ENCODE measurements around the gene POTEF. TPM values are rescaled to one million over a fixed set of nuclear protein-coding genes. Genes with fewer than 3 reads are reported as not detected.

The POTEF gene
- total RNA-seq (2022; extraction: Qiagen RNA extraction) = not detected in 5 replicates

GRCh38 chr2:130129120-130129829 lies at the start of gene POTEF:
Gene POTEF (minus strand): TSS chr2:130129222. CDS start chr2:130120515, 8,707 bp downstream.

GRCh38 chr2:130145006-130145414 lies 16.0 kb upstream of the POTEF start, which contains the start of gene CCDC74B:
Gene CCDC74B (minus strand): TSS chr2:130145112. CDS start chr2:130144996, 116 bp downstream.

Other genes with a start within 250 kb of the POTEF start
- not detected in 5 replicates for gene RAB6C, start 149.6 kb downstream of the POTEF start, total RNA-seq (2022; extraction: Qiagen RNA extraction)
- gene CCDC74B, start 15.9 kb upstream of the POTEF start, total RNA-seq (2022; extraction: Qiagen RNA extraction) = 4.6 to 6.0 TPM (median 5.1 TPM) in 5 replicates
- gene SMPD4, start 52.4 kb upstream of the POTEF start, total RNA-seq (2022; extraction: Qiagen RNA extraction) = 61.8 to 83.6 TPM (median 81.2 TPM) in 5 replicates
- 283 to 351 TPM (median 338 TPM) in 5 replicates for gene MZT2B, start 53.0 kb upstream of the POTEF start, total RNA-seq (2022; extraction: Qiagen RNA extraction)
- 4.4 to 6.3 TPM (median 5.5 TPM) in 5 replicates for gene TUBA3E, start 69.2 kb upstream of the POTEF start, total RNA-seq (2022; extraction: Qiagen RNA extraction)
- gene IMP4, start 213.7 kb upstream of the POTEF start, total RNA-seq (2022; extraction: Qiagen RNA extraction) = 147 to 166 TPM (median 152 TPM) in 5 replicates
- 25.2 to 33.6 TPM (median 33.3 TPM) in 5 replicates for gene PTPN18, start 226.8 kb upstream of the POTEF start, total RNA-seq (2022; extraction: Qiagen RNA extraction)

Measured in A549 treated with dexamethasone at 1 μM for 4 hours (cell line).